Activated CD8-positive, alpha-beta memory T cell treated with anti-CD3 and anti-CD28 coated beads for 1 hour (primary cell): ENCODE measurements around the gene TTLL11.

Experiments
- DNase-seq, 2 donors: peaks; one replicate each; pipeline ENCODE4 v3.0.0-alpha.2; 2020; ENCODE audit warnings: low read depth in 1 of 2; ENCODE audit errors: extremely low read depth in 1 of 2

Gene TTLL11

GRCh38 chr9:121862371-121863332 lies 230.5 kb downstream of the TTLL11 start:
- DNase-seq, result no peak

GRCh38 chr9:121861501-121862180 lies 231.5 kb downstream of the TTLL11 start:
- DNase-seq, result no peak

GRCh38 chr9:121860744-121861143 lies 232.4 kb downstream of the TTLL11 start:
- DNase-seq, result no peak

- no peak for DNase-seq
Measured at GRCh38 chr9:121860213-121860612, 232.9 kb downstream of the TTLL11 start.

GRCh38 chr9:121859646-121860045 lies 233.5 kb downstream of the TTLL11 start:
- DNase-seq, result no peak

- no peak for DNase-seq
Measured at GRCh38 chr9:121858788-121859187, 234.3 kb downstream of the TTLL11 start.

GRCh38 chr9:121857928-121858327 lies 235.2 kb downstream of the TTLL11 start:
- no peak for DNase-seq

- DNase-seq, result no peak
Measured at GRCh38 chr9:121855476-121855875, 237.6 kb downstream of the TTLL11 start.

GRCh38 chr9:121853617-121854395 lies 239.3 kb downstream of the TTLL11 start:
- DNase-seq, result no peak

- no peak for DNase-seq
Measured at GRCh38 chr9:121852651-121853616, 240.2 kb downstream of the TTLL11 start.

GRCh38 chr9:121852241-121852640 lies 240.9 kb downstream of the TTLL11 start:
- no peak for DNase-seq

GRCh38 chr9:121851641-121852091 lies 241.4 kb downstream of the TTLL11 start:
- no peak for DNase-seq

GRCh38 chr9:121850366-121850765 lies 242.7 kb downstream of the TTLL11 start:
- DNase-seq, result no peak

- no peak for DNase-seq
Measured at GRCh38 chr9:121849554-121849953, 243.6 kb downstream of the TTLL11 start.

- no peak for DNase-seq
Measured at GRCh38 chr9:121844562-121844961, 248.5 kb downstream of the TTLL11 start.

- DNase-seq, result no peak
Measured at GRCh38 chr9:121844098-121844497, 249.0 kb downstream of the TTLL11 start.

- DNase-seq, result no peak
Measured at GRCh38 chr9:121842612-121842978, 250.5 kb downstream of the TTLL11 start.

- no peak for DNase-seq
Measured at GRCh38 chr9:121841771-121842611, 251.1 kb downstream of the TTLL11 start.
